Neutrophil (primary cell): Measurements from ENCODE around the gene AGXT.
"Not testable (repeated sequence)": the region's sequence is repeated elsewhere in the genome, so short reads cannot be mapped to it uniquely, and the experiment has no call there.

Experiments
- H3K27ac ChIP-seq: fragments of 200-600 bp; sonication (generic); 2 replicates; pipeline ENCODE4 v1.5.1; 2016; ENCODE audit warnings: mild to moderate bottlenecking, moderate library complexity
- H3K27me3 ChIP-seq: fragments of 200-600 bp; sonication (generic); 2 replicates; pipeline ENCODE4 v1.6.0; 2016; ENCODE audit warnings: mild to moderate bottlenecking
- H3K36me3 ChIP-seq: fragments of 200-600 bp; sonication (generic); 2 replicates; pipeline ENCODE4 v1.5.1; 2017
- H3K4me1 ChIP-seq, 2 experiments: fragments of 200-600 bp in 1 of 2; sonication (generic) in 1 of 2; 1 replicate in 1 of 2; 2 replicates in 1 of 2; pipeline versions ENCODE4 v1.5.1 to v1.6.1; 2013 to 2016; ENCODE audit warnings: low read depth in 1 of 2, low read length in 1 of 2, mild to moderate bottlenecking in 1 of 2, moderate library complexity in 1 of 2; ENCODE audit not compliant: control insufficient read depth in 1 of 2, insufficient read depth in 1 of 2
- H3K4me3 ChIP-seq, 2 experiments: fragments of 200-600 bp in 1 of 2; sonication (generic) in 1 of 2; 1 replicate in 1 of 2; 2 replicates in 1 of 2; pipeline ENCODE4 v1.5.1; 2013 to 2016; ENCODE audit warnings: low read depth in 1 of 2, low read length in 1 of 2, mild to moderate bottlenecking in 1 of 2, moderate library complexity in 1 of 2
- H3K9me3 ChIP-seq: fragments of 200-600 bp; sonication (generic); 2 replicates; pipeline ENCODE4 v1.5.1; 2016
- CTCF ChIP-seq: fragments of 200-600 bp; sonication (generic); IDR thresholded peaks from 2 replicates; pipeline ENCODE4 v1.5.1; 2016; ENCODE audit warnings: antibody characterized with exemption

AGXT gene

GRCh38 chr2:240837621-240838020, 31.0 kb upstream of the AGXT start:
- H3K27ac ChIP-seq: no peak overlapping the region
- peaks cover 36% of the 10 kb centered on the region for H3K27me3 ChIP-seq
- H3K36me3 ChIP-seq: no peaks in the 10 kb centered on the region
- TF ChIP-seq CTCF: no peak
- H3K4me3 ChIP-seq: no peak overlapping the region
- no peaks in the 10 kb centered on the region for H3K4me1 ChIP-seq
- H3K9me3 ChIP-seq: no peaks in the 10 kb centered on the region

- Histone ChIP-seq H3K36me3 (no peaks in the 10 kb centered on the region), H3K27me3 (peaks cover 28% of the 10 kb centered on the region), H3K27ac (no peak overlapping the region), H3K4me3 (no peak overlapping the region), H3K9me3 (no peaks in the 10 kb centered on the region), H3K4me1 (no peaks in the 10 kb centered on the region)
- no peak for TF ChIP-seq CTCF
Measured at GRCh38 chr2:240839152-240840143, 29.2 kb upstream of the AGXT start.

- Histone ChIP-seq H3K4me3 (no peak overlapping the region), H3K9me3 (no peaks in the 10 kb centered on the region), H3K27ac (no peak overlapping the region), H3K27me3 (peaks cover 26% of the 10 kb centered on the region), H3K4me1 (no peaks in the 10 kb centered on the region), H3K36me3 (no peaks in the 10 kb centered on the region)
- no peak for TF ChIP-seq CTCF
Measured at GRCh38 chr2:240840435-240841060, 28.1 kb upstream of the AGXT start.

GRCh38 chr2:240846309-240846708, 22.3 kb upstream of the AGXT start:
- not testable (repeated sequence) for H3K4me1 ChIP-seq, H3K9me3 ChIP-seq, H3K36me3 ChIP-seq, H3K27ac ChIP-seq, H3K4me3 ChIP-seq
- H3K27me3 ChIP-seq: peaks cover 22% of the 10 kb centered on the region

- H3K36me3 ChIP-seq: no peaks in the 10 kb centered on the region
- no peak for TF ChIP-seq CTCF
- H3K4me1 ChIP-seq: no peaks in the 10 kb centered on the region
- H3K9me3 ChIP-seq: no peaks in the 10 kb centered on the region
- H3K27me3 ChIP-seq: peaks cover 22% of the 10 kb centered on the region
- no peak overlapping the region for H3K4me3 ChIP-seq
- no peak overlapping the region for H3K27ac ChIP-seq
Measured at GRCh38 chr2:240846873-240847595, 21.6 kb upstream of the AGXT start.
